Liver (tissue), 3 donors: ENCODE data around the gene CEP78.

ENCODE experiments used
- EGR1 ChIP-seq, 2 donors: IDR thresholded peaks; 2 replicates each; pipeline ENCODE4 v1.6.1; 2016 to 2018; ENCODE audit warnings: antibody characterized with exemption in 2 of 2, low read depth in 2 of 2
- GABPA ChIP-seq, 2 donors: IDR thresholded peaks in 1 of 2; conservative IDR thresholded peaks in 1 of 2; 2 replicates each; pipeline ENCODE4 v1.6.1; 2016; ENCODE audit warnings: antibody characterized with exemption in 2 of 2, mild to moderate bottlenecking in 1 of 2, moderate library complexity in 1 of 2
- HNF4A ChIP-seq, 2 donors: conservative IDR thresholded peaks; 2 replicates each; pipeline ENCODE4 v1.6.1; 2016; ENCODE audit warnings: antibody characterized with exemption in 2 of 2, mild to moderate bottlenecking in 2 of 2
- HNF4G ChIP-seq: IDR thresholded peaks from 2 replicates; pipeline ENCODE4 v1.6.1; 2016; ENCODE audit warnings: antibody characterized with exemption
- JUND ChIP-seq, 2 donors: IDR thresholded peaks; 2 replicates each; pipeline ENCODE4 v1.6.1; 2016; ENCODE audit warnings: antibody characterized with exemption in 2 of 2
- RAD21 ChIP-seq, 2 donors: IDR thresholded peaks; 2 replicates each; pipeline ENCODE4 v1.6.1; 2016; ENCODE audit warnings: antibody characterized with exemption in 2 of 2, mild to moderate bottlenecking in 2 of 2
- YY1 ChIP-seq: IDR thresholded peaks from 2 replicates; pipeline ENCODE4 v1.6.1; 2016; ENCODE audit warnings: antibody characterized with exemption, mild to moderate bottlenecking
- TF ChIP-seq, protein P1 (sequence below): IDR thresholded peaks from 2 replicates; pipeline ENCODE4 v1.6.1; 2016; ENCODE audit warnings: antibody characterized with exemption
- TF ChIP-seq, protein P2 (sequence below): fragments of 150-350 bp; IDR thresholded peaks from 2 replicates; pipeline ENCODE4 v1.5.1; 2017; ENCODE audit warnings: improper control_type of control experiment, low read depth, low read length; ENCODE audit not compliant: missing input control
- TF ChIP-seq, protein P3 (sequence below): IDR thresholded peaks from 2 replicates; pipeline ENCODE4 v1.6.1; 2016; ENCODE audit warnings: antibody characterized with exemption
- TF ChIP-seq, protein P4 (sequence below): IDR thresholded peaks from 2 replicates; pipeline ENCODE4 v1.6.1; 2016; ENCODE audit warnings: antibody characterized with exemption
- donor health status: healthy.
- donor health status: healthy.

DNA sequence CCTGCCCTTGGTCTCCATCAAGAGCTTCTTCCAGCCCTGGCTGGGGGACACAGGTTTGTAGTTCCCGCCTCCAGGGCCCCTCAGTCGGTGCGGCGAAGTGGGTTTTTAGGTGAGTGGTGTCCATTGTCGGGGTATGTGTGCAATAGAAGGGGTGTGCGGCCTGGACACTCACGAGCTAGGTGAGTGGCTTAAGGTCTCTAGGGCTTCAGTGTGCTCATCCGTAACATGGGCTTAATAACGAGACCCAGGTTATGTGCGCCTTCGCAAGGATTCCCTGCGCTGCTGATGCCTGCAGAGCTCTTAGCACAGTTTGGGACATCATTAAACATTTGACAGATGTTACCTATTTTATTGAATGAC lies 656 bp downstream of the CEP78 start:
- TF ChIP-seq GABPA (IDR thresholded peaks at IDR 0.05 in 1 of 2, conservative IDR thresholded peaks at IDR 0.05 in 1 of 2) (no peak), RAD21 (IDR thresholded peaks at IDR 0.05) (no peak), YY1 (no peak), EGR1 (IDR thresholded peaks at IDR 0.05; ENCODE audit: low read depth in 2 of 2) (no peak), JUND (IDR thresholded peaks at IDR 0.05) (no peak), HNF4G (no peak), HNF4A (conservative IDR thresholded peaks at IDR 0.05) (no peak)
- TF ChIP-seq, protein P1, sequence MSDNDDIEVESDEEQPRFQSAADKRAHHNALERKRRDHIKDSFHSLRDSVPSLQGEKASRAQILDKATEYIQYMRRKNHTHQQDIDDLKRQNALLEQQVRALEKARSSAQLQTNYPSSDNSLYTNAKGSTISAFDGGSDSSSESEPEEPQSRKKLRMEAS, result no peak
- TF ChIP-seq, protein P2, sequence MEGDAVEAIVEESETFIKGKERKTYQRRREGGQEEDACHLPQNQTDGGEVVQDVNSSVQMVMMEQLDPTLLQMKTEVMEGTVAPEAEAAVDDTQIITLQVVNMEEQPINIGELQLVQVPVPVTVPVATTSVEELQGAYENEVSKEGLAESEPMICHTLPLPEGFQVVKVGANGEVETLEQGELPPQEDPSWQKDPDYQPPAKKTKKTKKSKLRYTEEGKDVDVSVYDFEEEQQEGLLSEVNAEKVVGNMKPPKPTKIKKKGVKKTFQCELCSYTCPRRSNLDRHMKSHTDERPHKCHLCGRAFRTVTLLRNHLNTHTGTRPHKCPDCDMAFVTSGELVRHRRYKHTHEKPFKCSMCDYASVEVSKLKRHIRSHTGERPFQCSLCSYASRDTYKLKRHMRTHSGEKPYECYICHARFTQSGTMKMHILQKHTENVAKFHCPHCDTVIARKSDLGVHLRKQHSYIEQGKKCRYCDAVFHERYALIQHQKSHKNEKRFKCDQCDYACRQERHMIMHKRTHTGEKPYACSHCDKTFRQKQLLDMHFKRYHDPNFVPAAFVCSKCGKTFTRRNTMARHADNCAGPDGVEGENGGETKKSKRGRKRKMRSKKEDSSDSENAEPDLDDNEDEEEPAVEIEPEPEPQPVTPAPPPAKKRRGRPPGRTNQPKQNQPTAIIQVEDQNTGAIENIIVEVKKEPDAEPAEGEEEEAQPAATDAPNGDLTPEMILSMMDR, result no peak
- TF ChIP-seq, protein P3, sequence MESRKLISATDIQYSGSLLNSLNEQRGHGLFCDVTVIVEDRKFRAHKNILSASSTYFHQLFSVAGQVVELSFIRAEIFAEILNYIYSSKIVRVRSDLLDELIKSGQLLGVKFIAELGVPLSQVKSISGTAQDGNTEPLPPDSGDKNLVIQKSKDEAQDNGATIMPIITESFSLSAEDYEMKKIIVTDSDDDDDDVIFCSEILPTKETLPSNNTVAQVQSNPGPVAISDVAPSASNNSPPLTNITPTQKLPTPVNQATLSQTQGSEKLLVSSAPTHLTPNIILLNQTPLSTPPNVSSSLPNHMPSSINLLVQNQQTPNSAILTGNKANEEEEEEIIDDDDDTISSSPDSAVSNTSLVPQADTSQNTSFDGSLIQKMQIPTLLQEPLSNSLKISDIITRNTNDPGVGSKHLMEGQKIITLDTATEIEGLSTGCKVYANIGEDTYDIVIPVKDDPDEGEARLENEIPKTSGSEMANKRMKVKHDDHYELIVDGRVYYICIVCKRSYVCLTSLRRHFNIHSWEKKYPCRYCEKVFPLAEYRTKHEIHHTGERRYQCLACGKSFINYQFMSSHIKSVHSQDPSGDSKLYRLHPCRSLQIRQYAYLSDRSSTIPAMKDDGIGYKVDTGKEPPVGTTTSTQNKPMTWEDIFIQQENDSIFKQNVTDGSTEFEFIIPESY, result no peak
- TF ChIP-seq, protein P4, sequence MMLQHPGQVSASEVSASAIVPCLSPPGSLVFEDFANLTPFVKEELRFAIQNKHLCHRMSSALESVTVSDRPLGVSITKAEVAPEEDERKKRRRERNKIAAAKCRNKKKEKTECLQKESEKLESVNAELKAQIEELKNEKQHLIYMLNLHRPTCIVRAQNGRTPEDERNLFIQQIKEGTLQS, result no peak
